ENCODE data around the gene CT55.
"Not testable (repeated sequence)": the region's sequence is repeated elsewhere in the genome, so short reads cannot be mapped to it uniquely, and the experiment has no call there.

Gene CT55, protein sequence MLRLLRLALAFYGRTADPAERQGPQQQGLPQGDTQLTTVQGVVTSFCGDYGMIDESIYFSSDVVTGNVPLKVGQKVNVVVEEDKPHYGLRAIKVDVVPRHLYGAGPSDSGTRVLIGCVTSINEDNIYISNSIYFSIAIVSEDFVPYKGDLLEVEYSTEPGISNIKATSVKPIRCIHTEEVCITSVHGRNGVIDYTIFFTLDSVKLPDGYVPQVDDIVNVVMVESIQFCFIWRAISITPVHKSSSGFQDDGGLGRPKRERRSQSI

DNA sequence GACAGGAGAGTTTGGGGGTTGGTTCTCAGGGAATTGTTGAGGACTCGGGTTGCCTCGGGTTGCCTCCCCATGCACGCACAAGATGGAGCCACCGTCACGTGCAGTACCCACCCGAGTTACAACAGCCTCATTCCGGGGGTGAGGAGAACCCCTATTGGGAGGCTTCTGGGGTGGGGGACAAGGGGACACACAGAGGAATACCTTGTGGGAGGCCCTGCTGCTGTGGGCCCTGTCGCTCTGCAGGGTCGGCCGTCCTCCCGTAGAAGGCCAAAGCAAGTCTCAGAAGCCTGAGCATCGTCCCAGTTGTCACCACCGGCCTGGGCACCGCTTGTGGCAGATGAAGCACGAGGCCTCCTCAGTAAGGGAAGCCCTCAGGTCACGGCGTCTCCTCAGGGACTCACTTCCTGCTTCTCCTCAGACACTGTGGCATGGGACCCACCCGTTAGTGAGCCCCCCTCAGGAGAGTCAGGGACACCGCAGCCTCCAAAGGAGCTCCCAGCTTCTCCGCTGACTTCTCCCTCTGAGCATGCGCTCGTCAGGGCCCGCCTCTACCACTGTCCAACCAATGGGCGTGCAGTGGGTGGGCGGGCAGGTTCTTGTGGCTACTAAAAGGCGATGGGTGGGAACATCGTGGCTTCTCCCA lies at the start of gene CT55:
Gene CT55 (minus strand): TSS at position 522 of the 643 bp plus-strand sequence. CDS start 227 bp downstream, at position 295.
- DNase-seq: no peak

DNA sequence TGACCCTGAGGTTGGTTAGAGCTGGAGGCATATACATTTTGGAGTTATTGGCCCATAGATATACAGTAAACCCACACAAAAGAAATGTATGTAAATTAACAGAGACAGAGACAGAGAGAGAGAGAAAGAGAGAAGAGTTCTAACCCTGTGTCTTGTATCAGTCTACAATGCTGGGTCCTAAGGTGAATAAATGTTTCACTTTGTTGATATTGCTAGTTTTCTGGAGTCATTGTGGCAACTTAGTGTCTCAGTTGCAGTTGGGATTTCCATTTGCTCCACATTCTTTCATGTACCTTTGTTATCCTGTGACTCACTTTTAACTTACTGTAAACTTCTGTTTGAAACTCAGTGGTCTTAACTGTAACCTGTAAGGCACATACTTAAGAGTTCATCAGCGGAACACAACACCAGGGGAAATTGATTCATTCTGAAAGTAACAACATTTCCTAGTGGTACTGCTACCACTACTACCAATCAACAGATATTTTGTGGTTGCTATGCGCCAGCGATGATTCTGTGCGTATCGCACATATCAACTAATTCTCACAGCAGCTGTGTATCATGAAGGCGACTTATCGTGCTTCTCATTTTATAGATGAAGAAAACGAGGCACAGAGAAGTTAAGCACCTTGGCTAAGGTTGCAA lies 42.1 kb upstream of the CT55 start:
- DNase-seq: peak; percentile 3

DNA sequence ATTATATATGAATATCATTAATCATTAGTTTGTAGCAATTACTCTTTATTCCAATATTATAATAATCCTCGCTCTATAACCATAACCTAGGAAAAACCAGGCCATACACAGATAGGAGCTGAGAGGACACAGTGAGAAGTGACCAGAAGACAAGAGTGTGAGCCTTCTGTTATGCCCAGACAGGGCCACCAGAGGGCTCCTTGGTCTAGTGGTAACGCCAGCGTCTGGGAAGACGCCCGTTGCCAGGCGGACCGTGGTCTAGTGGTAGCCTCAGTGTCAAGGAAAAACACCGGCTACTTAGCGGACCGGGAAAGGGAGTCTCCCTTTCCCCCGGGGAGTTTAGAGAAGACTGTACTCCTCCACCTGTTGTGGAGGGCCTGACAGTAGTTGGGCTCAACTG lies 35.2 kb upstream of the CT55 start:
- DNase-seq: peak; percentile 14

DNA sequence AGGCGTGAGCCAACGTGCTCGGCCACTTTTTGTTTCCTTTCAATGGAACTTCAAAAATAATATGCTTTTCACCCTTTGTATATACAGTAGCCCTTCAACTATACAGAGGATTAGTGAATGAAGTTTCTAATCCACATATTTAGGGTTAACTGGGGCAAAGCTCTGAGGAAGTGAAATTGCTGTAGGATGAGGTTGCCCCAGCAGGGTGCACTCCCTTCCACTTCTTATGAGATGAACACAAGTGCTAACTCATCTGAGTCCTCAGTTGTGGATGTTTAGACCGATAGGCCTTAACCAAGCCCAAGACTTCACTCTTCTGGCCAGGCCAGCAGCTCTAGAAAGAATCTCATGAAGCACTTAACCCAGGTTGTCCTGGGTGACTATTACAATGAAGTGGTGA lies 29.1 kb upstream of the CT55 start:
- DNase-seq: no peak

DNA sequence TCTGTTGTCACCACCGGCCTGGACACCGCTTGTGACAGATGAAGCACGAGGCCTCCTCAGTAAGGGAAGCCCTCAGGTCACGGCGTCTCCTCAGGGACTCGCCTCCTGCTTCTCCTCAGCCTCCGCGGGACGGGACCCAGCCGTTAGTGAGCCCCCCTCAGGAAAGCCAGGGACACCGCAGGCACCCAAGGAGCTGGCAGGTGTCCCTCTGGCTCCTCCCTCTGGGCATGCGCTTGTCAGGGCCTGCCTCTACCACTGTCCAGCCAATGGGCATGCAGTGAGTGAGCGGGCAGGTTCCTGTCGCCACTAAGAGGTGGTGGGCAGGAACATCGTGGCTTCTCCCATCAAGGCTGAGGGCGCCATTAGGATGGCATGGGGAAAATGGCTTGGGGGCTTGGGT lies 23.5 kb upstream of the CT55 start:
- no peak for DNase-seq

DNA sequence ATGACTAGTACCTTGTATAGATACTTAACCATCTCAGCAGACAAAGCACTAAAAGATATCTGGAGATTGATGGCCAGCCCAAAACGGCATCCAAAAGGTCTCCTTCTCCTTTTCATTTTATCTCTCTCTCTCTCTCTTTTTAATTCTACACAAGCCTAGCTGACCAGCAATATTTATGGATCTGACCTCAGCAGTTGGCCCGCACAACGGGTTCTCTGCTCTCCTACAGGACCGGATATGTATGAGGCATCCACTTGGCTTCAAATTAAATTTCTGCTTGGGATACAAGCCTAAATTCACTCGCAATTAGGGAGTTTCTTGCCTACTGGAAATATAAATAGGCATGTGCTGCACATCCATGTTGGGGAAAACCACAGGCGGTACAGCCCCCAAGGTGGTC lies 22.5 kb upstream of the CT55 start:
- DNase-seq: no peak

DNA sequence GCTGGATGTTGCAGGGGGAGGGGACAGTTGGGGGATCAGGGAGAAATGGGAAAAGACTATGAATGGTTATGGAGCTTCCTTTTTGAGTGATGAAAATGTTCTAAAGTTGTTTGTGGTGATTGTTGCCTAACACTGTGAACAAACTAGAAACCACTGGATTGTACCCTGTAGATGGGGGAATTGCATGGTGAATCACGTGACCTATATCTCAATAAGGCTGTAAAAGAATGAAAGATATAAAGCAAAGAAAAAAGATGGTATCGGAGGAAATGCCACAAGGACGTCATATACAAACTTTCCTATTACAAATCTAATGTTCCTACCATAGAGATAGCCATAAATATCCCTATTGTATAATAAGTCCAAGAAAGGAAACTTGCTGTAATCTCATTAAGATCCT lies 20.6 kb upstream of the CT55 start:
- DNase-seq: no peak

DNA sequence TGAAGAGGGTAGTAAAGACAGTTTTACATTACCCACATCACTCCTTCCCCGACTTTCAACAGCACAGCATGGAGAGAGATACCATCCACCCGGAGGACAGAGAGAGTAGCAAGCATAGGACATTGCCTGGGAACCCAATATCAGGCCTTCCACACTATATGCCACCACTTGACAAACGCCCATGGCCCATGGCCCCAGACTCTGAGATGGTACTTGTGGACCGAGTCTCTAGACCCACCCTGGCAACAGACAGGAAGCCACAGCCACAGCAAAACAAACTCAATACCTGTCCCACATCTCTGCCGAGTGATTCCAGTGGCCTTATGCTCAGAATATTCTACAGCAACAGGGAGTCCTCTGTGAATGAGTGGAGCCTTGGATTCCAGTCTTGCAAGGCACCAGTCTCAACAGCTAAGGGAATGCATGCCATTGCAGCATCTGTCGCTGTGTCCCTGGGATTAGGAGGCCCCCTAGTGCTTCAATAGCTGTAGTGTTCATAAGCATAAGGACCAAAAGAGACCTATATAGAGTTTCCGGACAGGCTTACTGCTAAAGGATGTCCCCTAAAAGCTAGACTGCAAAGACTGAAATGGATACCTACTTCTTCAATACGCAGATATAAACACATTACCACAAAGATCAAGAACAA lies 14.7 kb upstream of the CT55 start:
- DNase-seq: peak; percentile 0

DNA sequence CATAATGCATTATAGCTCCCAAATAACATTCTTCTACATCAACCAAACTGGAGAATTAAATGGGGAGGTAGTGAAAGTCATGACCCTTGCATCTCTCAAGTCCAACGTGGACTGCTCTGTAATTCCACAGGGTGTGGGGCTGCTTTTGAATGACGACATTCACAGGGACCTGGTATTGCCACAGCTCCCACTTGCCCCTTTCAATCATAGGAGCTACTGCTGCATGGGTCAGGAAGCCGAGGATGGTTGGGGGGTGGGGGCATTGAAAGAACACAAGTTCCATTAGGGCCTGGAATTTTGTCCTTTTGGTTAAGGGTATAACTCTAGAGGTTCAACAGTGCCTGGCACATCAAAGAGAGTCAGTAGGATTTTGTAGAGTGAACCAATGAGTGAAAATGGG lies 7.4 kb upstream of the CT55 start:
- DNase-seq: no peak

DNA sequence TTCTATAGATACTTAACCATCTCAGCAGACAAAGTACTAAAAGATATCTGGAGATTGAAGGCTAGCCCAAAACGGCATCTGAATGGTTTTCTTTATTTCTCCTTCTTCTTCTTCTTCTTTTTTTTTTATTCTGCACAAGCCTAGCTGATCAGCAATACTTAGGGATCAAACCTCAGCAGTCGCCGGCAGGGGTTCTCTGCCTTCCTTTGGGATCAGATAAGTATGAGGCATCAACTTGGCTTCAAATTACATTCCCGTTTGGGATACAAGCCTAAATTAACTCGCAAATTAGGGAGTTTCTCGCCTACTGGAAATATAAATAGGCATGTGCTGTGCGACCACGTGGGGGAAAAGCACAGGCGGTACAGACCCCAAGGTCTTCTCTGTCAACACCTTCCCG lies 730 bp downstream of the CT55 start:
- DNase-seq: no peak

DNA sequence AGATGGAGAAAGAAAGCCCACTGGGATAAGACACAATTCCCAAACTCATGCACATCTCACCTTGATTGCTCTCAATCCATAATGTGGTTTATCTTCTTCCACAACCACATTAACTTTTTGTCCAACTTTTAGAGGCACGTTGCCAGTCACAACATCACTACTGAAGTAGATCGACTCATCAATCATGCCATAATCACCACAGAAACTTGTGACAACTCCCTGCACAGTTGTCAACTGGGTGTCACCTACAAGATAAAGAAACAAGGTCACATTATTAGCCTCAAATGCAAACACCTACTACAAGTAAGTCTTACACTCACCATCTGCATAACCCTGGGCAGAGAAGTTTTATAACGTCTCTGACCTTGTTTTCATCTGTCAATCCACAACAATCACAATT lies 1.7 kb downstream of the CT55 start:
- DNase-seq: not testable (repeated sequence)

DNA sequence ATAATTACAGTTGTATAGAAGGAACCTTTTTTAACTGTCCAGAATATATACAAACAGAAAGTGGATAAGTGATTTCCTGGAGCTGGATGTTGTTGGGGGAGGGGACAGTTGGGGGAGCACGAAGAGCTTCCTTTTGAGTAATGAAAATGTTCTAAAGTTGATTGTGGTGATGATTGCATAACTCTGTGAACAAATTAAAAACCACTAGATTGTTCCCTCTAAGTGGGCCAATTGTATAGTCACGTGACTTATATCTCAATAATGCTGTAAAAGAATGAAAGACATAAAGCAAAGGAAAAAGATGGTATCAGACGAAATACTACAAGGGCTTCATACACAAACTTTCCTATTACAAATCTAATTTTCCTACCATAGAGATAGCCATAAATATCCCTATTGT lies 2.7 kb downstream of the CT55 start:
- no peak for DNase-seq

DNA sequence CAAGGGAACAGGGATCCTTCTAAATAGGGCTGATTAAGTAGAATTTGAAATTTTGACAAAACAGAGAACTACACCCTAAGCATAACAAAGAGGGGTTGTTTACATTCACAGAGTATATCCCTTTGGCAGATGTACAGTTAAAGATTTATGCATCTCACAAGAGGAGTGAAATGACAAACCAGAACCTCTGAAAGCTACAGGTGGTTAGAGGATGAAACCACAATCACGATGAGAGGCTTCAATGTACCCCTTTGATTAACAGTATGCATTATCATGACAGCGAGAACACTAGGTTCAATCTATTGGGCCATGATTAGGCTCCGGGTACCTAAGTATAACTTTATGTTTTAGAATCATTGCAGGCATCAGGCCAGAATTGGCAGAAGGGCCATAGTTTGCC lies 16.5 kb downstream of the CT55 start:
- DNase-seq: not testable (repeated sequence)

DNA sequence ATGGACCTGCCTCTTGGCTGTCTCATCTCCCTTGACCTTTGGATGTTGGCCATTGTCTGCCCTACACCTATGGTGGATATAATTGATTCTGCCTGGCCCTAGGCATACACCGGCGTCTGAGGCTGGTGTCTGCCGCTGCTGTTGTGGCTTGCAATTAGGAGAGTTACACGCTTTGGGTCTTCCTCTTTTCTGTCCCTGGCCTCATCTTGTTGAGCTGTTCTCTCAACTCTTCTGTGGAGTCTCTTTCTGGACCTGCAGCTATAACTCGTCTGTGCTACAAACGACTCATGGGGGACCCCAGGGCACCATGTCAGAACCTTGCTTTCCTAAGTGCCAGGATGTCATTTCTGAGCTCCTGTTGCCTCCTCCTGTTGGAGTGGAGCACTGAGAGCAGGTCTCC lies 45.1 kb downstream of the CT55 start:
- DNase-seq: not testable (repeated sequence)

DNA sequence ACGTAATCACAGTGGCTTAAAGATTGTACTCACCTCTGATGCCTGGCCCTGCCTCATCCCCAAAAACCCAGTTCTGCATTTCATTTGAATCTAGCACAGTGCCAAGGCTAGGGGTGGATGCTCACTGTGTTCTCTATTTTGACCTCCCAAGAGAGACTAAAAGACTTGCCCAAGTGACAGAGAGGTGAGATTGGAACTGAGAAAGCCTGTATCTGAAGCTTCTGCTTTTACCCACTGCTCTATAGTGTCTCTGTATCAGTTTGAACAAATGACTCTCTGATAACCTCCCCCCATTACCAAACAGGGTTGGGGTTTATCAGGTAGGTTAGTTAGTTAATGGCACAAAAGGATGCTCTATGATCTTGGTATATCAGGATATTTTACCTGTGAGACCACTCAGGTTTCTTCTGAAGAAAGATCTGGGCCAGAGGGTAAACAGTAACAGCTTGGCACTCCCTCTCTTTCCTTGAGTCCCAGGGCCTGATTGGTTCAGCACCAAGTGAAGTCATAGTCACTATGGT lies 51.1 kb downstream of the CT55 start, which contains the start of gene ETDB:
Gene ETDB (minus strand): TSS at position 471 of the 521 bp plus-strand sequence. CDS start 1,265 bp downstream, outside the sequence.
- DNase-seq: not testable (repeated sequence)

DNA sequence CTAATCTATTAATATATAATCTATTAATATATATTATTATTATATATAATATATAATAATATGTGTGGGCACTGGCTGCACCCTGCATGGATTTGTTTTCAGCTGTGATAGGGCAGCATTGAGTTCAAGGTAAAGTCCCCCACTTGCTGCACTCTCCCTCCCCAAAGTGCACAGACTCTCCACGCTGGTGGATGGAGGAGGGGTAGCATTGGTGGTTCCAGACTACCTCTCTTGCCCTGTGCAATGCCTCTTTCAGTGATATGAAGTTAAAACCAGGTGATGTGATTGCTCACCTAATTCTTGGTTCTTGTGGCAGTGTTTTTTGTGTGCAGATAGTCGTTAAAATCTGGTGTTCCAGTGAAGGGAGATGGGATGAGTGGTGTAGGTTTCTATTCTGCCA lies 55.1 kb downstream of the CT55 start:
- not testable (repeated sequence) for DNase-seq

DNA sequence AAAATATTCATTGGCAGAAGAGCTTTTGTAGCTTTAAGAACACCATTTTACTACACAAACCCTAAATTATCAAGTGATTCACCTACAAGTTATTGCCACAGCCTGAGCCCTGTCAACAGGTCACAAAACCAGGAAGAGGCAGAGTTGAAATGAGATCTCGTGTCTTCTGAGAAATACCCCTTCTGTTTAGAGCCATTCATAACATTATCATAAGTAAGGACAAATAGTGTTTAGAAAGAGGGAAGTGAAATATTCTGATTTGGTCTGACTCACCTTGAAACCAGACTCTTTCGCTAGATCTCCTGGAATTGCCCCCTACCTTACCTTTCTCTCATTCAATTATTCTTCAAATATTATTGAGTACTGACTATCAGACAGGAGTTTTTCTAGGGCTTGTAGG lies 56.8 kb downstream of the CT55 start:
- no peak for DNase-seq

DNA sequence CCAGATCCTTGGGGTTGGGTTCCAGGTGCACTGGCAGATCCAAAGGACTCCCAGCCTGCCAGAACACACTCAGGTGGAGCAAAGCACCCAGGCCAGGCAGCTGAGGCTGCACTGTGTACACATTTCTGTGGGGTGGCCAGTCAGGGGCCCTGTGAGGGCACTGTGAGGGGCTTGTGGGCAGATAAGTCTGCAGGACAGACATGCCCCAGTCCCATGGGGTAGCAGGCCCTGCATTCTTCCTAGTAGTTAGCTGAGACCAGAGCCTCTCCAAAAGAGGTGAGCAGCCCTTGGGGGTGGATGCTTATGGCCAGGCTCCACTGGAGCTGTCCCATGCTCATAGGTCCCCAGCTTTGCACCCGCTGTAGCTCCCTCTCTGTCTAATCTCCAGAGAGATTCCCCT lies 58.5 kb downstream of the CT55 start:
- no peak for DNase-seq

DNA sequence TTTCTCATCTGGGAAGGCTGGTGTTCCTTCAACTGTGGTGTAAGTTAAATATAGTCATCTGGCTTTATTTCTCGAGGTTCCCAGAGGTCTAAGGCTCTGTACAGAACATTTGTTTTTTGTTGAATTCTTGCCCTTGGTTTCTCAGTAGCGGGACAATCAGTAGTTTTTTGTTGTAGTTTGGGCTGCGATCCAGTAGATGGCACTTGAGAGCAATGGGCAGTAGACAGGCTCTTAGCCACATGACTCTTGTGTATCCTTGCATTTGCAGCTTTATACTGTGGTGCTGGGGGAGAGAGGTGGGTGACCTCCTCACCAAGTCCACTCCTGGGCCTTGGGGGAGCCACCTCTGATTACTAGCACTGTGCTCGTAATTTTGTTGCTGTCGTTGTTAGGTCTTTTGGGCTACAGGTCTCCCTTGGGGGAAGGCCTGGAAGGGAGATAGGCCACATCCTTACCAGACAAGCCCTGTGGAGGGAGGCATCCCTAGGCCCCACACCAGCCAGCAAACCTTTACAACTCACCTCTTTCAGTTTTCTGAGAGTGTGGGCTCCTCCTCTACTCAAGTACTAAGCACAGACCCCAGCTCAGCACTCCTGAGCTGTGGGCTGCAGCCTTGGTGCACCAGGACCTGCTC lies 59.0 kb downstream of the CT55 start:
- peak; percentile 37 for DNase-seq

DNA sequence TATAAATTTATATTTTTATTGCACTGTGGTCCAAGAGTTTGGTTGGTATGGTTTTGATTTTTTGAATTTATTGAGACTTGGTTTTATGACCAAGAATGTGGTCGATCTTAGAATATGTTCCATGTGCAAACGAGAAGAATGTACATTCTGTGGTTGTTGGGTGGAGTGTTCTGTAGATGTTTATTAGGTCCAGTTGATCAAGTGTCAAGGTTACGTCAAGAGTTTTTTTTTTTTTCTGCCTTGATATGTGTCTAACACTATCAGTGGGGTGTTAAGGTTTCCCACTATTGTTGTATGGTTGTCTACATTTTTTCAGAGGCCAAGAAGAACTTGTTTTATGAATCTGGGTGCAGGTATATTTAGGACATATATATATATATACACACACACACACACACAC lies 61.6 kb downstream of the CT55 start:
- DNase-seq: no peak
